ENCODE results near the gene PEX10. TPM values are rescaled to one million over a fixed set of nuclear protein-coding genes. Genes with fewer than 3 reads are reported as not detected.
"Not testable (repeated sequence)": the region's sequence is repeated elsewhere in the genome, so short reads cannot be mapped to it uniquely, and the experiment has no call there.

The PEX10 gene
- total RNA-seq = 11.4 and 14.4 TPM in 2 replicates

GRCh38 chr1:2412395-2412772, at the start of gene PEX10:
TSS of gene PEX10 (minus strand) at chr1:2412564. CDS start at chr1:2412502, 62 bp downstream.
- intact Hi-C loops (cut with micrococcal nuclease) = loop anchor here (1.0 kb wide), 5 partner anchors 21 to 493 kb away; partner anchors contain the start of genes MORN1, PANK4, PRXL2B and RER1

DNA sequence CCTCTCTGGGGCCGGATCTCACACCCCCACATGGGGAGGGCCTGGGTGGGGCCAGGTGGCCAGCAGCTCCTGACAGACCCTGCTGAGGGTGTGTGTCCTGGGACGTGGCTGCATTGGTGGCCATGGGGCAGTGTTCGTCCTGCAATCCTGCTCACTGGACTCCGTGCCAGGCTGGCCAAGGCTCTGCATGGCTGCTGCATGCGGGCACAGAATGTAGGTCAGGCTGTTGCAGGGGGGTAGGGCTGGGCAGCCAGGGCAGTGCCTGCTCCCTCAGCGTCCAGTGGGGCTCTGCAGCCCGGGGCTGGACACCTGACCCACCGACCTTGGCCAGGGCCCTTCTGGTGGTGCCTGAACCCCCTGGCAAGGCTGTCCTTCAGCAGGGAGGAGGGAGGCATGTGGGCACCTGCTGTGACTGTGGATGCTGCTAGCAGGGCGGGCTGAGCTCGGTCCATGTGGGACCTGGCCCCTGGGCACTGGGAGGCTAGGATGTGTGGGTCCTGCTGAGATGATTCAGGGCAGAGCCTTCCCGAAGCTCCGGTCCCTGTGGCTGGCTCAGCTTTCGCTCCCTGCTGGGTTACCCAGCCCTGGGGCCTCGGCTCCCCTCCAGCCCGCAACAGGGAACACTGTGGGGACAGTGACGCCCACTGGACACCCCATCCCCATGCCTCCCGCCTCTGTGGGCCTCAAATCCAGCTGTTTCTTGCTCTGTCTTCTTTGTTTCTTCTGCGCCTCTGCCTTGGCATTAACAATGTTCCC, 48.8 kb upstream of the PEX10 start:
- intact Hi-C loops (cut with micrococcal nuclease) = no loop called here

DNA sequence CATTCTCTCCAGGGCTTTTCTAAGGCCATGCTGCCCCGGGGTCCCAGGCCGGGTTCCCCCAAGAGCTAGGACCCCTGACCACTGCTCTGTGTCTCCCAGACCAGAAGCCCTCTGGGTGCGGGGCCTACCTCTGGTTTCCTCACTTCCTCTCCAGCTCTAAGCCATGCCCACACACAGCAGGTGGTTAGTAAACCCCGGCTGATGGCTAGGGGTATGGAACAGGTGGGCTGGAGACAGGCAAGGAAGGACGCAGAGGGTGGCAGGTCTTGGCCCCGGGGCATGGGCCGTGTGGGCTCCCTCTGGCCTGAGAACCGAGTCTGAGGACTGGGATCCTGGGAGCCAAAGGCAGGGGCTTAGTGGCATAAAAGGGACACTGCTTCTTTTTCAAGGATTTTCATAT, 47.8 kb upstream of the PEX10 start:
- intact Hi-C loops (cut with micrococcal nuclease) = no loop called here

DNA sequence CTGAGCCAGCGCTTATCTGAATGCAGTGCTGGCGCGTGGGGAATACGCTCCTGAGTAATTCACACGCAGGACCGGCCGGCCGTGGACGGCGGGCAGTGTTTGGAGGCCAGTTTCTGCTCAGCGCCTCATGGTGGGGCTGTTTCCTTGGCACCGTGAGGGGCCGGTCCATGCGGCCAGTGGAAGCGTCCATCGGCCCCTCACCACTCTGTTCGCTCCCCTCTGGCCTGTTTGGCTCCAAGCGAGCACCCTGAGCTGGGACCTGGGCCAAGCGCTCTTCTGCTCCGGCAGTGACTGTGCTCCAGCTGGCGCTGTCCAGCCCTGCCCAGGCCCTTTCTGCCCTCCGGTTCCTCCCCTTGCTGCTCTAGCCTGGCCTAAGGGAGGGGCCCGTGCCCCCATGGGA, 47.4 kb upstream of the PEX10 start:
- intact Hi-C loops (cut with micrococcal nuclease) = no loop called here

- intact Hi-C loops (cut with micrococcal nuclease) = not testable (repeated sequence)
Measured at GRCh38 chr1:2459102-2459753, 46.9 kb upstream of the PEX10 start.

GRCh38 chr1:2458687-2459086, 46.3 kb upstream of the PEX10 start:
- intact Hi-C loops (cut with micrococcal nuclease) = no loop called here

DNA sequence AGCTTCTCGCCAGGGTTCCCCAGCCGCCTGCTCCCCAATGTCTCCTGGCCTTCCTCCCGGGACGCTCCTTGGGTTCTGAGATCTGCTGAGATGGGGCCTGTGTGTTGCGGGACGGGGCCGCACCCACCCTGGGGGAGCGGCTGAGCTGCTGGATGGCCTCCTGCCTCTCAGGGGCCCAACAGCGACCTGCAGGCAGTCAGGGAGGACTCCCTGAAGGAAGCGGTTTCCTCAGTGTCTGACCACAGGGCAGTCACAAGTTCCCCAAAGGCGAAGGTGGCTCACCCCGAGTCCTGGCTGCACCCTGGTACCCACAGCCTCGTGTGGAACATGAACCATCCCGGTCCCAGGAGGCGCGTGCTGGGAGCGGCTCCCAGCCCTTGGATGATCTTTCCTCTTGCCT, 45.1 kb upstream of the PEX10 start:
- intact Hi-C loops (cut with micrococcal nuclease) = no loop called here

DNA sequence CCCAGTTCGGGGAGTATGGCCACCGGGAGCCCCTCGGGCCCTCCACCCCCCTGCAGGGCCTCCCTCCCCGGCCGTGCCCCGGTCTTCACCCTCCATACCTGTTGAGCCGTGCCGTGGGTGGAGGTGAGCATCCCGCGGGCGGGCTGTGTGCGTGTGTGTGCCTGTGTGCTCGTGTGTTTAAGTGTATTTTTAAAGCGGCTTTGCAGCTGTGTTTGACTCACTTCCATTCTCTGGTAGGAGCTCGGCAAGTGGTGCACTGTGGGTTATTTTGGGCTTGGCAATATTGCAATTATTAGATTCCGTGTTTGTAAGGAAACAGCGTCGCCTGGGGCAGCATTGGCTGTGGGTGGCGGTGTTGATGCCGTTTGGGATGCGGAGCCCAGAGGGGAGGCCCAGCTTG, 43.4 kb upstream of the PEX10 start:
- intact Hi-C loops (cut with micrococcal nuclease) = no loop called here

DNA sequence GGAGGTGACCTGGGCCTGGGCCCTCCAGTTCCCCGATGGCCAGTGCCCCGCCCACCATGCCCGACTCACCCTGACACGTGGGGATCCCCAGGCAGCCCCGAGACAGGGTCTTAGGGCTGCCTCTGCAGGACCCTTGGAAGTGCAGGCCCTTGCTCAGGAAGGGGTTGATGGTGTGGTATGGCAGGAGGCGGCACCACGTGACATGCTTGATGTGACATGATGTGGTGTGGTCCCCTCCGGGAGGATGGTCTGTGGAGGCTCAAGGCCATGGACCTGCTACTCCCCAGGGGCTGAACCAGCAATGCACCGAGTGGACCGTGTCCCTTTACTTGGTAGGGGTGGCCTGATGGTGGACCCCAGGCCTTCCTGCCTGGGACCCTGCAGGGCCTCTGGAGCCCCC, 41.9 kb upstream of the PEX10 start:
- intact Hi-C loops (cut with micrococcal nuclease) = no loop called here

DNA sequence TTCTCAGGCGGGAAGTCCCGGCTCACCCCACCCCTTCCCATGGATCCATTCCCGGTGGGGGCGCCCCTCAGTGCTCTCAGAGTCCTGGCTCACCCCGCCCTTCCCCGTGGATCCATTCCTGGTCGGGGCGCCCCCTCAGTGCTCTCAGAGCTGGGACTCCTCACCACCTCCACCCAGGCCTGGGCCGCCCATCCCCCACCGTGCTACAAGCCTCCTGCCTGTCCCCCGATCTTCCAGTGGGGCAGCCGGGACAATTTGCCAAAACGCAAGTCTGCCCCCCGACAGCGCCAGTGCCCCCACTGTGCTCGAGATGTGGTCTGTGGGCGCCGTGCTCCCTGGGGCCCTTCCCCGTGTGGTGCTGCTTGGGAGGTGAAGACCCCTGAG, 40.6 kb upstream of the PEX10 start:
- intact Hi-C loops (cut with micrococcal nuclease) = no loop called here

- intact Hi-C loops (cut with micrococcal nuclease) = no loop called here
Measured at GRCh38 chr1:2452201-2452931, 40.0 kb upstream of the PEX10 start.

DNA sequence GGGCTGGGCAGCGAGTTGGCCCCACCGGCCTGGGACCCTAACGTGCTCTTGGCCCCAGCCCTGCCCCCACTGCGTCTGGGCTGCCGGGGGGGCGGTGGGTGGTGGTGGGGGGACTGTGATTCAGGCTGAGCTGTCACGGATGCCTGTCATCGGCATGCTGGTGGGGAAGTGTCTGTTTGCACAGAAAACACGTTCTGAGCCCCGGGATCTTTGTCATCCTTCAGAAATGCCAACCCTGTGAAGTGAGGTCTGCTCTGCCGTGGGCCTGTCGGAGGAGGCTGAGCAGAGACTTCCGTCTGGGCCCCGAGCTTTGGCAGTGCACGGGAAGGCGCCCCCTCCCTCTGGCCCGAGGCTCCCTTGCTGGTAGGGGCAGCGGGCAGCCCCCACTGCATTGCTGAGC, 39.4 kb upstream of the PEX10 start:
- intact Hi-C loops (cut with micrococcal nuclease) = no loop called here

GRCh38 chr1:2449636-2450454, 37.5 kb upstream of the PEX10 start:
- intact Hi-C loops (cut with micrococcal nuclease) = no loop called here

DNA sequence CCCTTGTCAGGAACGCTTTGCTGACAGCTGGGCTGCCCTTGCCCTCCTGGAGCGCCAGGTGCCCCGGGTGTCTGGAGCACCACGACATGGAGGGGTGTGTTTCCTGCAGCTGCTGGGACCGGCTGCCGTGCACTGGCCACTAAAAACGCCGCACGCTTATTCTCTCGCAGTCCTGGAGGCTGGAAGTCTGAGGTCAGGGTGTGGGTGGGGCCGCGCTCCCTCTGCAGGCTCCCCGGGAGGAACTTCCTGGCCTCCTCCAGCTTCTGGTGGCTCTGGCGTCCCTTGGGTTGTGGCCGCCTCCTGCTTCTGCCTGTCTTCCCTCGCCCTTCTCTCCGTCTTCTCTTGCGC, 35.7 kb upstream of the PEX10 start:
- intact Hi-C loops (cut with micrococcal nuclease) = no loop called here

DNA sequence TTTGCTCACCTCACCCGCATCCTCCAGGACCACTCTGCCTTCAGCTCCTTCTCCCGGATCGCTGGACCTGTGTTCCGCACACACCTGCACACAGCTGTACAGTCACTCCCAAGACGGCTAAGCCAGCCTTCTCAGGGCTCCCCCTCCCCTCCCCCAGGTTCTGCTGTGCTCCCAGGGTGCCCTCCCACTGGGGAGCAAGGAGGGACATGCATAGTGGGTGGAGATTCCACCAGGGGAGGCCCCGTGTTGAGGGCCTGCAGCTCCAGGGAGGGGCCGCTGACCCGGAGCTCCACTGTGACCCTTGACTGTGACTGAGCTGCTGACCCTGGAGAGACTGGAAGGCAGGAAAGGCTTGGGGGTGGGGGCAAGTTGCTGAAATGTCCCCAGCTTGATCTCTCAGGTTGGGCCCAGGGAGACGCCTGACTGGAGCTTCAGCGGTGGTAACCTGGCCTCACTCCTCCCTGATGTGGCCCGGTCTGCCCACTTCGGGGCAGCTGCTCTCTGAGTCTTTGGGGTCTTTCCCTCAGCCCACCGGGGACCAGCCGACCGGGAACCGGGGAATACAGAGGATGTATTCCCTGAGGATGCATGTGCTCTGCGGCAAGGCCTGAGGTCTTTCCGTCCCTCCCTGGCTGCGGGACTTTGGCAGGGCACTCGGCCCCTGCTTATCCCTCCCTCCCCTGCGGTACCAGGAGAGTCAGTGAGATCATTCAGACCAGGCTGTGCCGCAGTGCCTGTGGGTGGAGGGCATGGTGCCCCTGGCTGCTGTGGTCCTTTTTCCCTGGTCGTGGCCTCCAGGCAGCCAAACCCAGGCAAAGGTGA, 35.1 kb upstream of the PEX10 start:
- intact Hi-C loops (cut with micrococcal nuclease) = no loop called here

GRCh38 chr1:2446861-2447260, 34.5 kb upstream of the PEX10 start:
- intact Hi-C loops (cut with micrococcal nuclease) = no loop called here

- intact Hi-C loops (cut with micrococcal nuclease) = no loop called here
Measured at GRCh38 chr1:2446394-2446793, 34.0 kb upstream of the PEX10 start.

- intact Hi-C loops (cut with micrococcal nuclease) = no loop called here
Measured at GRCh38 chr1:2445823-2446215, 33.5 kb upstream of the PEX10 start.

- intact Hi-C loops (cut with micrococcal nuclease) = no loop called here
Measured at GRCh38 chr1:2445162-2445822, 32.9 kb upstream of the PEX10 start.

- intact Hi-C loops (cut with micrococcal nuclease) = no loop called here
Measured at GRCh38 chr1:2444138-2444591, 31.8 kb upstream of the PEX10 start.
